Measurements from ENCODE around the gene STARD10.
"Not testable (repeated sequence)": the region's sequence is repeated elsewhere in the genome, so short reads cannot be mapped to it uniquely, and the experiment has no call there.

Gene STARD10

GRCh38 chr11:72793425-72794367, at the start of gene STARD10:
TSS of gene STARD10 (minus strand) at chr11:72794047. CDS start at chr11:72781181, 12,866 bp downstream.
- peak; percentile 83 for DNase-seq

GRCh38 chr11:72842653-72843330, 48.9 kb upstream of the STARD10 start:
- DNase-seq: no peak

- DNase-seq: no peak
Observed at GRCh38 chr11:72842126-72842525, 48.3 kb upstream of the STARD10 start.

GRCh38 chr11:72841397-72841796, 47.5 kb upstream of the STARD10 start:
- DNase-seq: no peak

GRCh38 chr11:72840780-72841179, 46.9 kb upstream of the STARD10 start:
- DNase-seq: no peak

GRCh38 chr11:72838691-72839305, 45.0 kb upstream of the STARD10 start:
- no peak for DNase-seq

- no peak for DNase-seq
Observed at GRCh38 chr11:72836111-72836510, 42.3 kb upstream of the STARD10 start.

- DNase-seq: no peak
Observed at GRCh38 chr11:72834905-72835304, 41.1 kb upstream of the STARD10 start.

GRCh38 chr11:72833811-72834493, 40.1 kb upstream of the STARD10 start:
- no peak for DNase-seq

- no peak for DNase-seq
Observed at GRCh38 chr11:72833083-72833733, 39.4 kb upstream of the STARD10 start.

- DNase-seq: no peak
Observed at GRCh38 chr11:72832301-72833082, 38.6 kb upstream of the STARD10 start.

- DNase-seq: no peak
Observed at GRCh38 chr11:72831521-72832300, 37.9 kb upstream of the STARD10 start.

GRCh38 chr11:72829884-72830533, 36.2 kb upstream of the STARD10 start:
- no peak for DNase-seq

- DNase-seq: no peak
Observed at GRCh38 chr11:72829178-72829577, 35.3 kb upstream of the STARD10 start.

GRCh38 chr11:72828692-72829101, 34.9 kb upstream of the STARD10 start:
- DNase-seq: no peak

- DNase-seq: no peak
Observed at GRCh38 chr11:72828081-72828567, 34.3 kb upstream of the STARD10 start.

GRCh38 chr11:72827656-72828055, 33.8 kb upstream of the STARD10 start:
- not testable (repeated sequence) for DNase-seq

GRCh38 chr11:72826942-72827480, 33.2 kb upstream of the STARD10 start:
- DNase-seq: no peak

GRCh38 chr11:72826191-72826941, 32.5 kb upstream of the STARD10 start:
- DNase-seq: no peak

All from GF-D8 (cell line).